Stimulated activated CD4-positive, alpha-beta T cell treated with anti-CD3 and anti-CD28 coated beads, Interleukin-4, amount 100 ng/mL, for 4 hours (primary cell): ENCODE measurements around the gene RBM20.

Experiments
- DNase-seq, 2 experiments: peaks; one replicate each; pipeline ENCODE4 v3.0.0-alpha.2; 2020

RBM20 gene

GRCh38 chr10:110817614-110818013 is 173.5 kb downstream of the RBM20 start:
- DNase-seq, result no peak

GRCh38 chr10:110818311-110819256 is 174.4 kb downstream of the RBM20 start:
- no peak for DNase-seq

GRCh38 chr10:110820321-110820814 is 176.2 kb downstream of the RBM20 start:
- DNase-seq, result no peak

- no peak for DNase-seq
These were observed 177.4 kb downstream of the RBM20 start for GRCh38 chr10:110821508-110821907.

GRCh38 chr10:110822035-110822711 is 178.0 kb downstream of the RBM20 start:
- no peak for DNase-seq

GRCh38 chr10:110822712-110823311 is 178.7 kb downstream of the RBM20 start:
- no peak for DNase-seq

- no peak for DNase-seq
These were observed 180.0 kb downstream of the RBM20 start for GRCh38 chr10:110824152-110824441.

GRCh38 chr10:110824660-110825059 is 180.5 kb downstream of the RBM20 start:
- DNase-seq, result no peak

- no peak for DNase-seq
These were observed 181.4 kb downstream of the RBM20 start for GRCh38 chr10:110825508-110825907.

- no peak for DNase-seq
These were observed 183.3 kb downstream of the RBM20 start for GRCh38 chr10:110827410-110827809.

GRCh38 chr10:110827875-110828274 is 183.7 kb downstream of the RBM20 start:
- no peak for DNase-seq

- no peak for DNase-seq
These were observed 184.4 kb downstream of the RBM20 start for GRCh38 chr10:110828525-110828924.

GRCh38 chr10:110829721-110830410 is 185.7 kb downstream of the RBM20 start:
- DNase-seq, result no peak

- DNase-seq, result no peak
These were observed 189.3 kb downstream of the RBM20 start for GRCh38 chr10:110833234-110833940.

GRCh38 chr10:110833941-110834628 is 189.9 kb downstream of the RBM20 start:
- DNase-seq, result no peak

- no peak for DNase-seq
These were observed 190.6 kb downstream of the RBM20 start for GRCh38 chr10:110834629-110835301.

GRCh38 chr10:110835841-110836240 is 191.7 kb downstream of the RBM20 start:
- no peak for DNase-seq

GRCh38 chr10:110836706-110837105 is 192.6 kb downstream of the RBM20 start:
- no peak for DNase-seq

GRCh38 chr10:110837418-110838171 is 193.5 kb downstream of the RBM20 start:
- DNase-seq, result no peak

- no peak for DNase-seq
These were observed 196.2 kb downstream of the RBM20 start for GRCh38 chr10:110840225-110840922.
